Amygdala (tissue), 56 donors: Measurements from ENCODE around the gene BDKRB2.
A peak's percentile ranks its signal among the peaks of the same experiment; 100 is the strongest.

Source experiments
- DNase-seq, 56 donors: peaks; one replicate each; lab custom pipeline; 2025; lab: John Stamatoyannopoulos, UW

Gene BDKRB2

DNA sequence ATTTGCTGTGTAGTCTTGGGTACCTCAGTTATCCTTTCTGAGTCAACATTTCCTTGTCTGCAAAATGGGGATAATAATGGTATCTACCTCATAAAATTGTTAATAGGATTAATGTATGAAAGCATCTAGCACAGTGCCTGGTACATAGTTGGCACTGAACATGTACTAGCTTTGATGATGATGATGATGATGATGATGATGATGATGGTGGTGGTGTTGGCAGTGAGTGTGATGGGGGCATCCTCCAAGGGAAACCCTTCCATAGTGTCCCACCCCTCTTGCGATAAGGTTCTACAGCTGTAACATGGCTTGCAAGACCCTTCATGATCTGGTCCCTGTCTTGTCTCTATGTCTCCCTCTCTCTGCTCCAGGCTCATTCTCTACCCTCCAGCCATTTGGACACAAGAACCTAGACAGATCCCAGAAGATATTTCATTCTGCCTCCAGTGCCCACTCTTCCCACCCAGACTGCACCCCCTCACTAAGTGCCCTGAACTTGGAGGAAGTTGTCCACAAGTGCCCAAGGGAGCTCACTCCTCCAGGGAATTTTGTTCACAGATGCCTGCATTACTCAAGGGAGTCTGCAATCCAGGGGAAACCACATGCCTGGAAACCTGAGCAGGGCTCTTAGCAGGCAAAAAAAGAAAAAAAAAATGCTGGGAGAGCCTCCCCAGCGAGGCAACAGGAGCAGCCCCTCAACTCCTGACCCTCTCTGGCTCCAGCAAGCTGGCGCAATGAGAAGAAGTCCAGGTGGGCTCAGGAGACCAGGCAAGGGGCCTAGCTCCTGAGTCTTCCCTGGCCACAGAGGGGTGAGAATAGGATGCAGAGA is 41.3 kb downstream of the BDKRB2 start:
- no peak for DNase-seq

DNA sequence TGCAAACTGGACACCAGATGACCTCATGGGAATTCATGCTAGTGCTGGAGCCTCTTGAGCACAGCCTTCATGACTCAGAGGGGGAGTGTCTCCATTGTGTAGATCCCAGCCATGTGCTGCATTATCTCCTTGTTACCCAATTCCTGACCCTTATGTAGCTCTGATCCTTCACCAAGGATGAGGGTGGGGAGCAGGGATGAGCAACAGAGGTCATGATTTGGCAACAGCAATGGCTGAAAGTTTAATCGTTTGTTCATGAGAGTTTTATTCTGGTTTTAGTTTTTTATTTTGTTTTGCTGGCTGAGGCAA is 41.9 kb downstream of the BDKRB2 start:
- DNase-seq, result peak in 1 of 56 donors; percentile 10

DNA sequence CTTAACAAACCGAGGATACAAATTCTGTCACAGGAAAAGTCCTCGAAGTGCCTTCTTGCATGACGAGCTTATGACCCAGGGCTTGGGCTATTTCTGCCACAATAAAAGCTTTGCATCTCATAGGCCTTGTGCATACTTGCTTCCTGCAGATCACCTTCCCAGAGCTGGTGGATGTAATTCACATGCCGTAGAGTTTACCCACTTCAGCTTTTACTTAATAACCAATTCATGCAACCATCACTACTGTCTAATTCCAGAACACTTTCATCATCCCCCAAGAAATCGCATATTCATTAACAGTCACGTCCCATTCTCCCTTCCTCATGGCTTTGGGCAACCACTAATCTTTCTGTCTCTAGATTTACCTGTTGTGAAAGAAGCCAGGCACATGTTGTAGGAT is 42.4 kb downstream of the BDKRB2 start:
- no peak for DNase-seq

DNA sequence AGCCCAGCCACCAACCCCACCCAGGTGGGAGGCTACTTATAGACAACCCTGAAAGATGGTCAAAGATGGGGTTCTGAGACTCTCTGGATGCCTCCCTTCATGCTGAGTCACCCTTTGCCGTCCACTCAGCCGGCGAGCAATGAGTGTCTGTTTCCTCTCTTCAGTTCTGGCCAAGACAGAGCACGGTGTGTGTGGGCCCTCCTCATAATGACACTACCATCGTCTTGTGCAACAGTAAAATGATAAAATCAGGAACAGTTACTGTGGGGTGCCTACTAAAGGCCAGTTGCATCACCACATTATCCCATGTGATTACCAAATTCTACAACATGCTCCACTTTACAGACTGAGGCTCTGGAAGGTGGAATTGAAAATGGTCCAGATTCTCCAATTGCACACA is 44.4 kb downstream of the BDKRB2 start:
- no peak for DNase-seq

DNA sequence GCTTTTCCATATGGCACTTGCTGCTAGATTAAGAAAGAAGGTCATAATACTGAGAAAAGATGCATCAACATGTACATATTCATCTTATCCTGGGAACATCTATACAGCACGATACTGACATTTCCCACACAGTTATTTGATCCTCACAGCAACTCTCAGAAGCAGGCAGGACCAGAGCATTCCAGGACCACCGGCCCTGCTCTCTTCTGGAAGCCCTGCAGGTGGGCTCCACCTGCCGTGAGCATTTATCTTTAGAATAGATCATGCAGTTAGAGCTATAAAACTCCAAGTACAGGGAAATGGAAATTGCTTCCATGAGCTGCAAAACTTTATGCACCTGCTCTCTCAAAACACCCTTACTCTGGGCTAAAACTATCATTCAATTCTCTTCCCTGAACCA is 45.8 kb downstream of the BDKRB2 start:
- DNase-seq, result no peak

DNA sequence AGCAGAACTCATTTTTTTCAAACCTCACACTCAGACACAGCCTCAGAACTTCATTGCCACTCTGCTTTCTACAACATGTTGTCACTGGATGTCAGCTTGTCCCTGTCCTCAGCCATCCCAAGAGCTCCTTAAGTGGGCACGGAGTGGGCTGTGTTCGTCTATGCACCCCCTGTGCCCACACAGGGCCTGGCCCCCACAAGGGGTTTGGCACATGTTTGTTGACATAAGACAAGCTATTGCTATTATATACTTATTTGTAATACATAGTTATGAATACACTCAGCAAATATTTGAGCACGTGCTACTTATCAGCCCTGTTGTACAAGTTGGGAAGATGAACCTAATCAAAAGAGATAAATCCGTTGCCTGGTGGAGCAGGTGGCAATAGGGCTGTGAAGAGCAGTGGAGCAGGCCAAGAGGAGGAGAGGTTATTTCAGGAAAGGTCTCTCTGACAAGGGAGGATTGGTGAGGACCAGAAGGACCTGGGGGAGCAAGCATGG is 47.1 kb downstream of the BDKRB2 start:
- no peak for DNase-seq

DNA sequence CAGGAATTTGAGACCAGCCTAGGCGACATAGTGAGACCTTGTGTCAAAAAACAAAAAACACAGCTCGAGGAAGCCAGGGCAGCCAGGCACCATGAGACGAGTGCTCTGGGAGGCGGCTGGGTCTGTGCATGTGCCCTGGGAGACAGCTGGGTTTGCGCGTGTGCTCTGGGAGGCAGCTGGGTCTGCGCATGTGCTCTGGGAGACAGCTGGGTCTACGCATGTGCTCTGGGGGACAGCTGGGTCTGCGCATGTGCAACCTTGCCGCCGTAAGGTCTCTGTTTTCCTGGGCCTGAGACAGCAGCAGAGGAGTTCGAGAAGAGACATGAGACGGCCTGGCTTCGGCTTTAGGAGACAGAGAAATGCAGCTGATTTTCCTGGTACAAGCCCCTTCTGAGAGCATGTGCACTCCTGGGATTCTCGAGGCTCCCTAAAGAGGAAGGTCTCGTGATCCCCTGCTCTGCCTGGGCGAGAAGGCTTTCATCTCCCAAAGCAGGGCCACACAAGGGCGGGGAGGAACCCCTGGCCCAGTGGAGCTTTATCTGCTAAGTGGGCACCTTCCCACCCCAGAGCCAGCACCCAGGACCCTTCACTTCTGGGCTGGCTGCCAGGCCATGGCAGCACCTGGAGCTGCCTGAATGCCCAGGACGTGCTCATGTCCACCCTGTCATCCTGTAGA is 47.8 kb downstream of the BDKRB2 start:
- DNase-seq, result no peak

DNA sequence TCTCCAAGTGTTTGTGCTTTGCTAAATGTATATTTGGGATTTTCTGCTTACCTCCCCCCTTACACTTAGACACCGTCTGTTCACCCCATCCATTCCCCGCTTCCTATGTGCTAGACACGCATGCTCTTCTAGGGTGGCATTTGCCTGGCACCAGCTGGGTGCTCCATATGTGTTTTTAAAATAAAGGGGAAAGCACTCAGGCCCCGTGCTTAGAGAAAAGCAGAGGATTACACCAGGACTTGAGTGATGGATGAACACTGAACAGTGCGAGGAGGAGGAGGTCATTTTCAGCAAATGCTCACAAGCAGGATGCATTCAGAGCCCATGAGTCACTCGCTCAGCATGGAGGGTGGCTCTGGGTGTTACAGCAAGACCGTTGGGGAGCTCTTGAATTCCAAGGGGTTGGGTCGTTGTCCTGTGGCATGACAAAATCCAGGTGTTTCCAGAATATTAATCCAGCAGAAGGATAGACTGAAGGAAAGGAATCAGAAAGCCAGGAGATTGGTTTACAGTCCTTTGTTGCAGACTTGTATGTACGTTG is 48.4 kb downstream of the BDKRB2 start:
- peak in 1 of 56 donors; percentile 4 for DNase-seq

DNA sequence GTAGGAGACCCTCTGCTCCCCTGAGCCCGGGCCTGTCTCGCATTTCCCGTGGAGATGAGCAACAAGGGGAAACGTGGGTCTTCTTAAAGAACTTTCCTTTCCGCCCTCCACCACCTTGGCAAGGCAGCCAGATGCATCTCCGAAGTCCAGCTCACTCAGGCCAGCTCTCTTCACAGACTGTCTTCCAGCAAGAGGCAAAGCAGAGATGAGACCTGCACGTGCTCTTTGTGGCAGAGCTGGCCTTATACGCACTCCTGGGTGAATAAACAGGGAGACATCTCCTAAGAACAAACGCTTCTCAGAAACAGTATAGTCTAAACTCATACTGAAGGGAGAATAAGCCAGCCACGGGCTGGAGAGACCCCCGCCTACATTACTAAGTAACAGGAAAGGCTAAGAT is 50.0 kb downstream of the BDKRB2 start:
- no peak for DNase-seq

DNA sequence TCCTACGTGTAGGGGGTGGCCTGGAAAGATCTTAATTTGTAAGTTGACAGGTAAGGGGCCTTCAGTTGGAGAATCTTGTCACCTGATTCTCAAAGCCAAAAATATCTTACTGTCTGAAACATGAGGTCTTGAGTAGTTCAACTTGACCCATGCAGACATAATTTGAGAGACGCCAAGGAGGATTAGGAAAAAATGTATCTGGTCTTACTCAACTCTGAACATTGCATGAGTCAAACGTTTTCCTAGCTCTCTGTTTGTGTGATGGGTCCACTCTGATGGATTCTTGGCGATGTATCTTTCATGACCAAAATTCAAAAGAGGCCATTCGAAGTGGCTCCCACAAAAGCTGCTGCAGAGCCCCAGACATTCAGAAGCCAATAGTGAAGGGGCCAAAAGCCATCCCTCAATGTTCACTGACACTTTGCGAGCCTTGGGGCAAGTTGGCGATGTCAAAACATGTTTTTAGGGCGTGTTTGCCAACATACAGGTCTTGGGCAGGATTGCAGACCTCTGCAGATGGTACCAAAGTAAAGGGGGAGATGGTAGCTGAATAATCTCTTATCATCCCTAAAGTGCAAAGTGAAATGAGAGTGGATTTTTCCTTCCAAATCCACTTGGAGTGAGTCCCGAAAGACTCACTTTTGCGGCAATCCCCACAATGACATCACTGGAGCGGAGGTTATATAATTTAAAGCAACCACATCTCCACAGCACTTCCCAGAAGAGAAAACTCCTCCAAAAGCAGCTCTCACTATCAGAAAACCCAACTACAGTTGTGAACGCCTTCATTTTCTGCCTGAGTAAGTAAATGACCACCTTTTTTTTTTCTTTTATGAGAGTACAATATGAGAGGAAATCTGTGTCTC is 51.1 kb downstream of the BDKRB2 start, which contains the start of gene BDKRB1:
Gene BDKRB1 (plus strand): TSS at position 710 of the 866 bp plus-strand sequence. CDS start 7,473 bp downstream, outside the sequence.
- DNase-seq, result no peak

DNA sequence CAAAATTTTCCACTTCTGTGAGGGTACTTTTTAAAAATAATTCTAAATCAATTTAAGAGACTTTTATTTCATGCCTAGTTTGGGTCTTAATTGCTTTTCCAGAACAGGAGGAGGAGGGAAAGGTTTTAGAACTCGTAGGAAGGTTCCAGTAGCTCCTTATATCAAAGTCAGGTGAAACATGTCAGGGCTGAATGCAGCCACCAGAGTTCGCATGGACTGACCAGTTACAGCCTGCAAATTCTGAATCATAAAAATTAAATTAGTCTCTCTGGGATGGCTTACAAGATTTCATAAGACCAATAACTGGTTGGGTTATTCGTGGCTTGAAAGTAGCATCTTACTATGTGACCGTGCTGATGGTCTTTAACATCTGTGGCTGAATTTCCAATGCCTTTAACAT is 51.8 kb downstream of the BDKRB2 start:
- DNase-seq, result no peak

DNA sequence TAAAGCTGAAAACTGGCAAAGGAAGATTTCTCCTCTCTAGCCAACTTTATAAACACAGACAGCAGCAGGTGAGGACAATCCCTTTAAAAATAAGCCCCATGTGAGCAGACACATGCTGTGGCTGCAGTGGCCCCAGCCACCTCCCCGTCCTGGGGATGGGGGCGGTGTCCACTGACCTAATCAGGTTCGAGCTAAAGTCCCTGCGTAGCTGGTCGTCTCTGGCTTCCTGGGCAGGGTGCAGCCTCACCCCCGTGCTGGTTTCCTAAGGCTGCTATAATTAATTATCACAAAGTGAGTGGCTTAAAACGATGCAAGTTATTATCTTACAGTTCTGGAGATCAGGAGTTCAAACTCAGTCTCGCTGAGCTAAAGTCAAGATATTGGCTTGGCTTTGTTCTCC is 52.4 kb downstream of the BDKRB2 start:
- DNase-seq, result no peak

DNA sequence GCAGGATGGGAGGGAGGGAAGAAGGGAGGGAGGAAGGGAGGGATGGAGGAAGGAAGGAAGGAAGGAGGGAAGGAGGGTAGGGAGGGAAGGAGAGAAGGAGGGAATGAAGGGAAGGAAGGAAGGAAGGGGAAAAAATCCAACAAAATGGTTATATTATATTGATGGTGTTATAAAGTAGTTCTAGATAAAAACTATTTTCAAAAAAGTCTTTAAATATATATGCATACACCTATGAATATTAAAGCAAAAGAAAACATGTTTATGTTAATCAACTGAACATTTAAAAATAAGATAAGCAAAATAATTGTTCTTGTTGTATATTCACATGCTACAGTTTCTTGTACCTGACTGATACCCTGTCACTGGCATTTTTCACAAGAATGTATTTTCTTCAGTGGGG is 53.3 kb downstream of the BDKRB2 start:
- DNase-seq, result no peak

DNA sequence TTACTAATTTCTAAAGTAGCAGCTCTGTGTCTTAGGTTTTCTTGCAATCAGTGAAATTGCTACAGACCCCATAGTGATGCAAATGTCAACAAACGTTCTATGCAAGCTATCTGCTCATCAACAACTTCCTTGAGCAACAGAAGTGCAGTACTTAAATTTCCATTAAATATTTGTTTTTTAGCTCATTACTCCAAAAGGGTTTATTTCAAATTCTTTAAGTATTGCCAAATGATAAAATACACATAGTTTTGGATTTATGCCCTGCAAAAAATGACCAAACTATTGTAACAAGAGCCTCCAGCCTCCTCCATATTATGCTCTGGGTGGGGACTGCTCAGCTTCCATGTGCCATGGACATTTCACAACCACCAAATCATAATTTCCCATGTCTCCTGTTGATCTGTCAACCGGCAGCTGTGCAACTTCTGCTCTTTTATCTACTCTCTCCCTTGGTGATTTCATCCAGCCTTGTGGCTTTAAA is 55.7 kb downstream of the BDKRB2 start:
- DNase-seq, result no peak

DNA sequence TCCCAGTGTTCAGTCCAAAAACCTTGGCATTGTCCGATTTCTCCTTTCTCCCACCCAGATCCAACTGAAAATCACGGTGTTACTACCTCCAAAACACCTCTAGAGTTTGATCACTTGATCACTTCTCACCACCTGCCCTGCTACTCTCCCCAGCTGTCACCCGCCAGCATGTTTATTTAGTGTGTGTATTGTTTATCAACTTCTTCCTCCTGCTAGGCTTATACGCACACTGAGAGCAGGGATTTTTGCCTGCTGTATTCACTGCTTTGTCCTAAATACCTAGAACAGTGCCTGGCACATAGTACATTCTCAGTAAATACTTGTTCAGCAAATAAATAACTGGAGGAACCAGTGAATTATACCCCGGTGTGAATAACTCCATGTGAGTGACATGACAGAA is 56.4 kb downstream of the BDKRB2 start:
- DNase-seq, result no peak

DNA sequence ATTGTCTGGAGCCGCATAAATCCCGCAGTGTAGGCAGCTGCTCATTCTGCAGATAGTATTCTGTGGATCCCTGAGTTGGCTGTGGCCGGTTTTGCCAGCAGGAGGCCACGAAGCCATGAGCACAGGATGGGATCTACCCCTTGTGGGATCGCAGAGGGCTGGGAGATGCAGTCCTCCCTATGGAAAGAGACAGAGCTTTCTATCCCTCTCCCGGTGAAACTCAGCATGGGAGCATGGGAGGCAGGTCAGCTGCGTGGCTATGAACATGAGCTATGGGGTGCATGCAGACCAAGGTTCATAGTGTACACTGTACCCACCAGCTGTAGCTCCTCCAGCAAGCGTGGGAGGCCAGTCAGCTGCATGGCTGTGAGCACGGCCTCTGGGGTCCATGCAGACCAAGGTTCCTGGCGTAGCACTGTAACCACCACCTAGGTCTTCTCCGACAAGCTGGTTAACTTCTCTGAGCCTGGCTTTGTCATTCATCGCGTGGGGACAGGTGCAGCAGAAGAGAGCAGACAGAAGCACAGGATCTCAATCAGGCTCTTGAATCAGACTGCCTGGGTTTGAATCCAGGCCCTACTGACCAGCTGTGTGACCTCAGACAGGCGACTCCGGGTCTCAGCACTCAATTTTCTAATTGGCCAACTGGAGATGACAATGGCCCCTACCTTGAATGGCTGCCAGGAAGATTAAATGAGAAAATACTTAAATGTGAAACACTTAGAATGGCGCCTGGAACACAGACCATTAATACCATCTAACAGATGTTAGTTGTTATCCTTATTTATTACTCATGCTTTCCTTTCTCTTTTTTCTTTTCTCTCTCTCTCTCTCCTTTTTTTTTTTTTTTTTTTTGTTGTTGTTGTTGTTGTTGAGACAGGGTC is 57.4 kb downstream of the BDKRB2 start:
- DNase-seq, result no peak

DNA sequence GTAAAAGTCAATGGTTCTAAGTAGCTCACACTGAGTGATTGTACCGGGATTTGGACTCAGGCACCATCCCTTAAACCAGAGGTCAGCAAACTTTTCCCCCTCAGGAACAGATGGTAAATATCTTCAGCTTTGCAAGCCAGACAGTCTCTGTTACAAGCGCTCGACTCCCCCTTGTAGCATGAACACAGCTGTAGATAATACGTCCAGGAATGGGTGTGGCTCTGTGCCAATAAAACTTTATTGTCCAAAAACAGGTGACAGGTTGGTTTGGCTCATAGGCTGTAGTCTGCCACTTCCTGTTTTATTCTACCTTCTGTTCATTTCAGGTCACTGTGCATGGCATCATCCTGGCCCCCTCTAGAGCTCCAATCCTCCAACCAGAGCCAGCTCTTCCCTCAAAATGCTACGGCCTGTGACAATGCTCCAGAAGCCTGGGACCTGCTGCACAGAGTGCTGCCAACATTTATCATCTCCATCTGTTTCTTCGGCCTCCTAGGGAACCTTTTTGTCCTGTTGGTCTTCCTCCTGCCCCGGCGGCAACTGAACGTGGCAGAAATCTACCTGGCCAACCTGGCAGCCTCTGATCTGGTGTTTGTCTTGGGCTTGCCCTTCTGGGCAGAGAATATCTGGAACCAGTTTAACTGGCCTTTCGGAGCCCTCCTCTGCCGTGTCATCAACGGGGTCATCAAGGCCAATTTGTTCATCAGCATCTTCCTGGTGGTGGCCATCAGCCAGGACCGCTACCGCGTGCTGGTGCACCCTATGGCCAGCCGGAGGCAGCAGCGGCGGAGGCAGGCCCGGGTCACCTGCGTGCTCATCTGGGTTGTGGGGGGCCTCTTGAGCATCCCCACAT is 58.9 kb downstream of the BDKRB2 start:
- DNase-seq, result no peak

DNA sequence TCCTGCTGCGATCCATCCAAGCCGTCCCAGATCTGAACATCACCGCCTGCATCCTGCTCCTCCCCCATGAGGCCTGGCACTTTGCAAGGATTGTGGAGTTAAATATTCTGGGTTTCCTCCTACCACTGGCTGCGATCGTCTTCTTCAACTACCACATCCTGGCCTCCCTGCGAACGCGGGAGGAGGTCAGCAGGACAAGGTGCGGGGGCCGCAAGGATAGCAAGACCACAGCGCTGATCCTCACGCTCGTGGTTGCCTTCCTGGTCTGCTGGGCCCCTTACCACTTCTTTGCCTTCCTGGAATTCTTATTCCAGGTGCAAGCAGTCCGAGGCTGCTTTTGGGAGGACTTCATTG is 59.5 kb downstream of the BDKRB2 start:
- DNase-seq, result no peak

DNA sequence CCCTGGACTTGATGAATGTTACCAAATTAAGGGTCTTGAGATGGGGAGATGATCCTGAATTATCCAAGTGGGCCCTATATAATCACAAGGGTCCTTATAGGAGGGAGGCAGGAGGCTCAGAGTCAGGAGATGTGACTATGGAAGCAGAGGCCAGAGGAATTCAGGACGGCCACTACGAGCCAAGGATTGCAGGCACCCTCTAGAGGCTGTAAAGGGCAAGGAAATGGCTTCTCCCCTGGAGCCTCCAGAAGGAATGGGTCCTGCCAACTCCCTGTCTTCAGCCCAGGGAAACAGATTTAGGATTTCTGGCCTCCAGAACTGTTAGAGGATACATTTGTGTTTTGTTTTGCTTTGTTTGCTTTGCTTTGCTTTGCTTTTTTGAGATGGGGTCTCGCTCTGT is 60.2 kb downstream of the BDKRB2 start:
- DNase-seq, result peak in 1 of 56 donors; percentile 6
